Measurements from ENCODE around the gene PIP4P1.
"Not testable (repeated sequence)": the region's sequence is repeated elsewhere in the genome, so short reads cannot be mapped to it uniquely, and the experiment has no call there.

PIP4P1 gene

GRCh38 chr14:20461225-20462141 is at the start of gene PIP4P1:
TSS of gene PIP4P1 (minus strand) at chr14:20461434. CDS start at chr14:20461325, 109 bp downstream.
- peaks cover 31% of the 10 kb centered on the region for H3K4me1 Mint-ChIP-seq (ENCODE audit: low read depth)
- H3K27ac Mint-ChIP-seq, result peak within 1 kb of the TSS; percentile 94
- H3K4me3 Mint-ChIP-seq, result peak within 1 kb of the TSS; percentile 93
- no peaks in the 10 kb centered on the region for H3K27me3 Mint-ChIP-seq
- peak; percentile 96 for DNase-seq
- peaks cover 2% of the 10 kb centered on the region for H3K36me3 Mint-ChIP-seq (ENCODE audit: low read depth)
- H3K9me3 Mint-ChIP-seq, result no peaks in the 10 kb centered on the region

DNA sequence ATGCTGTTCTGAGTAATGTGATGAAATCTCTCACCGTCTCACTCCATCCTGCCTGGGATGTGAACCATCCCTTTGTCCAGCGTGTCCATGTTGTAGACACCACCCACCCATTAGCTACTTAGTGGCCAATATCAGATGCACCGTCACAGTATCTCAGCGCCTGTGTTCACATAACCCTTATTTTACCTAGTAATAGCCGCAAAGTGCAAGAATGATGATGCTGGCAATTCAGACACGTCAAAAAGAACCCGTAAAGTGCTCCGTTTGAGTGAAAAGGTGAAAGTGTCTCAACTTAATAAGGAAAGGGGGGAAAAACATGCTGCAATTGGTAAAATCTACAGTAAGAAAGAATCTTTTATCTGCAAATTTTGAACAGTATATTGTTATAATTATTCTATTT is 47.1 kb upstream of the PIP4P1 start:
- H3K36me3 Mint-ChIP-seq (ENCODE audit: low read depth), result no peaks in the 10 kb centered on the region
- peaks cover 3% of the 10 kb centered on the region for H3K4me1 Mint-ChIP-seq (ENCODE audit: low read depth)
- H3K27ac Mint-ChIP-seq, result no peak overlapping the region
- H3K27me3 Mint-ChIP-seq, result no peaks in the 10 kb centered on the region
- H3K9me3 Mint-ChIP-seq, result no peaks in the 10 kb centered on the region
- H3K4me3 Mint-ChIP-seq, result no peak overlapping the region
- DNase-seq, result no peak

GRCh38 chr14:20507537-20507936 is 46.3 kb upstream of the PIP4P1 start:
- not testable (repeated sequence) for H3K27me3 Mint-ChIP-seq; H3K9me3 Mint-ChIP-seq; H3K36me3 Mint-ChIP-seq (ENCODE audit: low read depth); H3K4me3 Mint-ChIP-seq; H3K4me1 Mint-ChIP-seq (ENCODE audit: low read depth); DNase-seq; H3K27ac Mint-ChIP-seq

GRCh38 chr14:20506752-20507151 is 45.5 kb upstream of the PIP4P1 start:
- H3K4me3 Mint-ChIP-seq; H3K27me3 Mint-ChIP-seq; H3K36me3 Mint-ChIP-seq (ENCODE audit: low read depth); H3K4me1 Mint-ChIP-seq (ENCODE audit: low read depth); H3K9me3 Mint-ChIP-seq; H3K27ac Mint-ChIP-seq; DNase-seq: not testable (repeated sequence)

- not testable (repeated sequence) for H3K4me1 Mint-ChIP-seq (ENCODE audit: low read depth); H3K27ac Mint-ChIP-seq; H3K9me3 Mint-ChIP-seq; H3K4me3 Mint-ChIP-seq; H3K27me3 Mint-ChIP-seq; H3K36me3 Mint-ChIP-seq (ENCODE audit: low read depth); DNase-seq
Measured at GRCh38 chr14:20506276-20506675, 45.0 kb upstream of the PIP4P1 start.

DNA sequence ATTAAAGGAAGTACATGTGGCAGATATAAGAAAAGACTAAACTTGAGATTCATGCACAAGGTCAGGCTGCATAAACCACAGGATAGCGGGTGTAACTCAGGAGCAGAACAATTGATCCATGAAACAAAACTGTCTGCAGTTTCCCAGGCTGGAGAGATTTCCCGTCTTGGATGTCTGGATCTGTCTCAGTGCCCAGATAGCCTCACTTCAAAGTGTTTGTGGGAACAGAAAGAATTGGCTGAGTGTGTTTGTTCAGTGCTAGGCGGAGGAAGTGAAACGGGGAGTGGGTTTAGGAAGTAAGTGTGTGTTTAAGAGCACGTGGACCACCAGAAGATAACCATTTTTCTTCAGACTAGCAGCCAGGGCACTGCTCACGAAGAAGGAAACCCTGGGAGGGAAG is 42.7 kb upstream of the PIP4P1 start:
- Mint-ChIP-seq H3K27ac (no peak overlapping the region), H3K4me3 (no peak overlapping the region), H3K9me3 (no peaks in the 10 kb centered on the region), H3K27me3 (no peaks in the 10 kb centered on the region), H3K36me3 (ENCODE audit: low read depth) (no peaks in the 10 kb centered on the region), H3K4me1 (ENCODE audit: low read depth) (peaks cover 8% of the 10 kb centered on the region)
- DNase-seq, result no peak

DNA sequence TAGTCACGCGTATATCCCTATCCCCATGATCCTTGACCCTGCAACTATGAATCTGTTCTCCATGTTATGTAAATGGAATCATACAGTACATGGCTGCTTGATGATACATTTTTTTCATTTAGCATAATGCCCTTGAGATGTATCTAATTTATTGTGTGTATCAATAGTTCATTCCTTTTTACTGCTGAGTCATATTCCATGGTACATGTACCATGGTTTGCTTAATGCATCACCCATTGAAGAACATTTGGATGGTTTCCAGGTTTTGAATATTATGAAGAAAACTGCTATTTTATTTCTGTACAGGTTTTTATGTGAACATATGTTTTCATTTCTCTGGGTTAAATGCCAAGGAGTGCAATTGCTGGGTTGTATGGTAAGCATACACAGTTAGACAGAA is 40.1 kb upstream of the PIP4P1 start:
- Mint-ChIP-seq H3K4me1 (ENCODE audit: low read depth) (peaks cover 12% of the 10 kb centered on the region), H3K4me3 (no peak overlapping the region), H3K27me3 (no peaks in the 10 kb centered on the region), H3K9me3 (no peaks in the 10 kb centered on the region), H3K27ac (no peak overlapping the region), H3K36me3 (ENCODE audit: low read depth) (no peaks in the 10 kb centered on the region)
- DNase-seq, result no peak

- no peaks in the 10 kb centered on the region for H3K27me3 Mint-ChIP-seq
- H3K4me1 Mint-ChIP-seq (ENCODE audit: low read depth), result peaks cover 27% of the 10 kb centered on the region
- no peak overlapping the region for H3K4me3 Mint-ChIP-seq
- no peak overlapping the region for H3K27ac Mint-ChIP-seq
- no peaks in the 10 kb centered on the region for H3K36me3 Mint-ChIP-seq (ENCODE audit: low read depth)
- H3K9me3 Mint-ChIP-seq, result no peaks in the 10 kb centered on the region
- DNase-seq, result no peak
Measured at GRCh38 chr14:20499881-20500280, 38.6 kb upstream of the PIP4P1 start.

DNA sequence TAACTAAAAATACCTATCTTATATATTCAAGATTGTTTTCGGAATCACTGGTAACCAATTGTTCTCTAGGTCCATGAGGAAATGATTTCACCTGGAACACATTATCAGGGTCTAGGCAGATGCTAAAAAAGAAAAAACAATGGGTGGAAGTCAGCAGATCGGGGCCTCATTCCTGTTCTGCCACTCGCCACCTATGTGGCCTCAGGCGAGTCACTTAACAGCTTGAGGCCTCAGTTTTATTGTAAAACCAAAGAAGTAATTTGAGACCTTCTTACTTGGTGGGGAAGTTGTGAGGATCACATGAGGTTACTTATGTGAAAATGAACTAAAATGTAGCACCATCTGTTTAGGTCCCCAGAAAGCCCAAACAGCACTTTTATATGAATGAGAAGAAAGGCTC is 37.9 kb upstream of the PIP4P1 start:
- H3K27ac Mint-ChIP-seq, result no peak overlapping the region

DNA sequence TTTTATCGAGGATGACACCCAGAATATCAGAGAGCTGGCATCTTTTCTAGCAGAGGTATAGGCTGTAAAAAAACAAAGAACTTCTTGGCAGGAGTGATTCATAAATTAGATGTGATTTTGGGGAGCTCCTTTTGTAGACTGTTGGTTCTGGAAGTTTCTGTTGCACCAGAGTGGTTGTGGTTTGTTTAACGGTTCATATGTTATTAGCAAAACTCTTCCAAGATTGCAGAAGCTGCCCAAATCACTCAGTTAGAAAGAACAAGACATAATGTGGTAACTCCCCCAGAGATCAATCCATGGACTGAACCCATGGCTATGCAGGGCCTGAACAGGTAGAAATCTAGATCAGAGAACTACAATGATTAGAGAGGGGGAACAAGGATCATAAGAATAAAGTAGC is 37.4 kb upstream of the PIP4P1 start:
- H3K36me3 Mint-ChIP-seq (ENCODE audit: low read depth), result no peaks in the 10 kb centered on the region
- no peaks in the 10 kb centered on the region for H3K9me3 Mint-ChIP-seq
- H3K27me3 Mint-ChIP-seq, result no peaks in the 10 kb centered on the region
- H3K4me3 Mint-ChIP-seq, result no peak overlapping the region
- DNase-seq, result no peak
- no peak overlapping the region for H3K27ac Mint-ChIP-seq
- peaks cover 31% of the 10 kb centered on the region for H3K4me1 Mint-ChIP-seq (ENCODE audit: low read depth)

More for the DNA sequence above, 37.9 kb upstream of the PIP4P1 start:
- Mint-ChIP-seq H3K4me1 (ENCODE audit: low read depth) (peaks cover 30% of the 10 kb centered on the region), H3K4me3 (no peak overlapping the region), H3K9me3 (no peaks in the 10 kb centered on the region), H3K36me3 (ENCODE audit: low read depth) (no peaks in the 10 kb centered on the region), H3K27me3 (no peaks in the 10 kb centered on the region)
- no peak for DNase-seq

DNA sequence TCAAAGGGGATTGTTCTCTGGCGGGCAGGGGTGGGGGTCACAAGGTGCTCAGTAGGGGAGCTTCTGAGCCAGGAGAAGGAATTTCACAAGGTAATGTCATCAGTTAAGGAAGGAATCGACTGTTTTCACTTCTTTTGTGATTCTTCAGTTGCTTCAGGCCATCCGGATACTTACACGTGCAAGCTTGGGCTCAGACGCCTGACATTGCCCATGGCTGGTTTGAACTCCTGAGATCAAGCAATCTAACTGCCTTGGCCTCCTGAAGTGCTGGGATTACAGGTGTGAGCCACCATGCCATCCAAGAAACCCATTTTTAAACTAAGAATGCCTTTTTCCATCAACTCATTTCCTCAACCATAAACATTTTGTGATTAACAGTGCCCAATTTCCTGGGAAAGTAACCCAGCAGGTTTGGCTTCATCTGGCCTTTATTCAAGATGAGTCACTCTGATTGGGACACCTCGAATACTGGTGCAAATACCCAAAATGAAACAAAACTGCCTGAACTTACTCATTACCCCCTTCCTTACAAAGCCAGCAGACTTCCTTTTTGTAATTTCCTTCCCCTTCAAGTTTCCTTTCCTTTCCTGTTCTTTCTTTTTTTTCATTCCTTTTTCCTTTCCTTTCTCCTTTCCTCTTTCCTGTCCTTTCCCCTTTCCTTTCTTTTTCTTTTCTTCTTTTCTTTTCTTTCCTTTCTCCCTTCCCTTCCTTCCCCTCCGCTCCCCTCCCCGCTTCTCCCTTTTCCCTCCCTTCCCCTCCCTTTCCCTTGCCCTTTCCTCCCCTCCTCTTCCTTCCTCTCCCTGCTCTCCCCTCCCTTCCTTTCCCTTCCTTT is 33.9 kb upstream of the PIP4P1 start:
- Mint-ChIP-seq H3K9me3 (no peaks in the 10 kb centered on the region), H3K4me1 (ENCODE audit: low read depth) (peaks cover 55% of the 10 kb centered on the region), H3K27me3 (no peaks in the 10 kb centered on the region), H3K4me3 (no peak overlapping the region), H3K27ac (peak overlapping the region; percentile 74), H3K36me3 (ENCODE audit: low read depth) (no peaks in the 10 kb centered on the region)
- no peak for DNase-seq

DNA sequence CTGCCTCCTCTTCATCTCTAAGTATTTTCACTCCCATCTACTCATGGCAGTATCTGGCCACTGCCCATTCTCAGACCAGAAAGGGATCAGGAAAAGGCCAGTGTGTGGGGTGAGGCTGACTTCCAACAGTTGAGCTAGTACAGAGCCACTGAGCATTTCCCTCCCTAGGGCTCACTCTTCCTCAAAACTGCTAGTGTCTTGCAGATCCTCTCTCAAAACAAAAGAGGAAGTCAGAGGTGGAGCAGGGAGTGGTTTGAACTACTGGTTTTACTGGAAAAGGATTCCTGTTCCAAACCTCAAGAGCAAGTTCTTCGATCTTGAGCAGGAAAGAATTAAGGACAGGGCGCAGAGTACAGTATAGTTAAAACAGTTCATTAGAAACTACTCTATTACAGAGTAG is 32.4 kb upstream of the PIP4P1 start:
- Mint-ChIP-seq H3K36me3 (ENCODE audit: low read depth) (no peaks in the 10 kb centered on the region), H3K9me3 (no peaks in the 10 kb centered on the region), H3K27me3 (no peaks in the 10 kb centered on the region), H3K27ac (no peak overlapping the region), H3K4me1 (ENCODE audit: low read depth) (peaks cover 60% of the 10 kb centered on the region), H3K4me3 (no peak overlapping the region)
- no peak for DNase-seq

GRCh38 chr14:20492486-20492885 is 31.3 kb upstream of the PIP4P1 start:
- Mint-ChIP-seq H3K27ac (no peak overlapping the region), H3K4me3 (no peak overlapping the region), H3K36me3 (ENCODE audit: low read depth) (no peaks in the 10 kb centered on the region), H3K4me1 (ENCODE audit: low read depth) (peaks cover 66% of the 10 kb centered on the region), H3K27me3 (no peaks in the 10 kb centered on the region), H3K9me3 (no peaks in the 10 kb centered on the region)
- DNase-seq, result no peak

- Mint-ChIP-seq H3K27me3 (no peaks in the 10 kb centered on the region), H3K27ac (peak overlapping the region; percentile 9), H3K9me3 (no peaks in the 10 kb centered on the region), H3K4me1 (ENCODE audit: low read depth) (peaks cover 69% of the 10 kb centered on the region), H3K36me3 (ENCODE audit: low read depth) (no peaks in the 10 kb centered on the region), H3K4me3 (no peak overlapping the region)
- no peak for DNase-seq
Measured at GRCh38 chr14:20490563-20490962, 29.3 kb upstream of the PIP4P1 start.

Data from activated T-cell treated with anti-CD3 and anti-CD28 coated beads, Interleukin-2, amount 50 U/mL, for 24 hours (primary cell).